ENCODE results near the gene SDK2. TPM values are rescaled to one million over a fixed set of nuclear protein-coding genes. Genes with fewer than 3 reads are reported as not detected.

The SDK2 gene
- total and polyA plus RNA-seq, 9 donors = 0.40 to 5.4 (median 0.96) TPM

DNA sequence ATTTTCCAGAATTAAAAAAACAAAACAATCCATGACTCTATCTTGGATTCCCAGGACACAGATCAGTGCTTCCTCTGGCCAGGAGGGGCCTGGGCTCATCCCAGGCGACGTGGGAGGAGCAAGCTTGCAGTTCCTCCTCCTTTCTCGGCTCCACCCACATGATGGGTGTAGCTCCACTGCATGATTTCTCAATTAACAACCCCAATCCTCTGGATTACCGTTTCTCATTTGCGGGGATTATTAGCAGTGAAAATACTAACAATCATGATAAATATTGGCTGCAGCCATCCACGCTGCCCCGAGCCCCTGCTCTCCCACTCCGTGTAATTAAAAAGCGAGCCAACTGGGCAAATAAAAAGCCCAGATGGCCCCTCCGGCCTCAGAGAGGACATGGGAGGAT is 46.4 kb upstream of the SDK2 start:
- H3K36me3 ChIP-seq = no peaks in the 10 kb centered on the region
- no peak for TF ChIP-seq EP300 (IDR thresholded peaks at IDR 0.05)
- TF ChIP-seq POLR2A (IDR thresholded peaks at IDR 0.05) = no peak
- TF ChIP-seq, protein P1, sequence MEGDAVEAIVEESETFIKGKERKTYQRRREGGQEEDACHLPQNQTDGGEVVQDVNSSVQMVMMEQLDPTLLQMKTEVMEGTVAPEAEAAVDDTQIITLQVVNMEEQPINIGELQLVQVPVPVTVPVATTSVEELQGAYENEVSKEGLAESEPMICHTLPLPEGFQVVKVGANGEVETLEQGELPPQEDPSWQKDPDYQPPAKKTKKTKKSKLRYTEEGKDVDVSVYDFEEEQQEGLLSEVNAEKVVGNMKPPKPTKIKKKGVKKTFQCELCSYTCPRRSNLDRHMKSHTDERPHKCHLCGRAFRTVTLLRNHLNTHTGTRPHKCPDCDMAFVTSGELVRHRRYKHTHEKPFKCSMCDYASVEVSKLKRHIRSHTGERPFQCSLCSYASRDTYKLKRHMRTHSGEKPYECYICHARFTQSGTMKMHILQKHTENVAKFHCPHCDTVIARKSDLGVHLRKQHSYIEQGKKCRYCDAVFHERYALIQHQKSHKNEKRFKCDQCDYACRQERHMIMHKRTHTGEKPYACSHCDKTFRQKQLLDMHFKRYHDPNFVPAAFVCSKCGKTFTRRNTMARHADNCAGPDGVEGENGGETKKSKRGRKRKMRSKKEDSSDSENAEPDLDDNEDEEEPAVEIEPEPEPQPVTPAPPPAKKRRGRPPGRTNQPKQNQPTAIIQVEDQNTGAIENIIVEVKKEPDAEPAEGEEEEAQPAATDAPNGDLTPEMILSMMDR (IDR thresholded peaks at IDR 0.05) = no peak
- no peaks in the 10 kb centered on the region for H3K27me3 ChIP-seq
- WGBS, 3 donors = 61 to 69% (median 66%) methylated on average over 10 of the region's 10 CpGs
- no peaks in the 10 kb centered on the region for H3K4me1 ChIP-seq (ENCODE audit: insufficient read depth)
- intact Hi-C loops (cut with DNase I) = loop anchor here in 1 of 4 donors (5.0 kb wide), 1 partner anchor 1863 kb away; no protein-coding TSS in a partner anchor
- DNase-seq = no peak
- H3K9me3 ChIP-seq = no peaks in the 10 kb centered on the region
- H3K27ac ChIP-seq = no peak overlapping the region
- H3K4me3 ChIP-seq = no peak overlapping the region

DNA sequence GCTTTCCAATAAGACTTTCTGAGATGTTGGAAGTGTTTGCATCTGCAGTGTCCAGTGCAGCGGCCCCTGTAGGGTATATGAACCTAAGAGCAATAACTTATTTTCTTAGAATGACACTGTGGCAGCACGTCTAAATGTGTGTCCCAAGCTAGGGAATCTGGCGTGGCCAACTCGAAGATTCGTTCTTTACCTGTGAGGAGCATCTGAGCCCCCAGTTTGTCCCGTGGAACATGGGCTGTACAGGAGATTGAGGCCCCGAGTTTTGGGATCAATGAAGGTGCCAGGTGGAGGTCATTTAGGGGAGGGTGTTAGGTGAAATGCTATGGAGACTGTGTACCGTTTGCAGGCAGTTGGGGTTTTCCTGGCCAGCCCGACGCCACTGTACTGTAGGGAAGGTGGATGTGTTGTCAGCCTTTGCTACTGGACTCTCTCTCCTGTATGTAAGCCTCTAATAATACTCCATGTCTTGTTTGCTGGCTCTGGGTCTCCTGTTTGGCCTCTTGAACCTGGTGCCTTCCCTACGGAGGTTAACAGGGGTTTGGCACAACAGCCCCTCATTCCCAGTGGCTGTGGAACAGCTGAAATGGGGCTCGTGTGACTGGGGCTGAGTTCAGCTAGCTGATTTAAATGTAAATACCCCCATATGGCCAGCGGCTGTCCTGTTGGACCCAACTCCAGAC is 45.5 kb upstream of the SDK2 start:
- Histone ChIP-seq H3K27me3 (no peaks in the 10 kb centered on the region), H3K27ac (no peak overlapping the region), H3K4me3 (no peak overlapping the region), H3K4me1 (ENCODE audit: insufficient read depth) (no peaks in the 10 kb centered on the region), H3K36me3 (no peaks in the 10 kb centered on the region), H3K9me3 (no peaks in the 10 kb centered on the region)
- intact Hi-C loops (cut with DNase I) = loop anchor here in 1 of 4 donors (5.0 kb wide), 1 partner anchor 1862 kb away; no protein-coding TSS in a partner anchor
- DNase-seq = no peak
- TF ChIP-seq, protein P1 (IDR thresholded peaks at IDR 0.05) = no peak
- TF ChIP-seq EP300 (IDR thresholded peaks at IDR 0.05) (no peak), POLR2A (IDR thresholded peaks at IDR 0.05) (no peak)
- WGBS, 3 donors = 75 to 80% (median 79%) methylated on average over 13 of the region's 13 CpGs

DNA sequence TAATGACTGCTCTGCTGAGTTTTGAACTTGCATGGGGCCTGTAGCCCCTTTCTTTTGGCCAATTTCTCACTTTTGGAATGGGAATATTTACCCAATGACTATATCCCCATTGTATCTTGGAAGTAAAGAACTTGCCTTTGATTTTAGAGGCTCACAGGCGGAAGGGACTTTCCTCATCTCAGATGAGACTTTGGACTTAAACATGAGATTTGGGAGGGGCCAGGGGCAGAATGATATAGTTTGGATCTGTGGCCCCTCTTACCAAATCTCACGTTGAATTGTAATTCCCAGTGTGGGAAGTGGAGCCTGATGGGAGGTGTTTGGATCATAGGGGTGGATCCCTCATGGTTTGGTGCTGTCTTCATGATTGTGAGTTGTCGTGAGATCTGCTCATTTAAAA is 42.7 kb upstream of the SDK2 start:
- 76 to 89% (median 81%) methylated on average over 3 of the region's 3 CpGs for WGBS, 3 donors
- intact Hi-C loops (cut with DNase I) = no loop called here

DNA sequence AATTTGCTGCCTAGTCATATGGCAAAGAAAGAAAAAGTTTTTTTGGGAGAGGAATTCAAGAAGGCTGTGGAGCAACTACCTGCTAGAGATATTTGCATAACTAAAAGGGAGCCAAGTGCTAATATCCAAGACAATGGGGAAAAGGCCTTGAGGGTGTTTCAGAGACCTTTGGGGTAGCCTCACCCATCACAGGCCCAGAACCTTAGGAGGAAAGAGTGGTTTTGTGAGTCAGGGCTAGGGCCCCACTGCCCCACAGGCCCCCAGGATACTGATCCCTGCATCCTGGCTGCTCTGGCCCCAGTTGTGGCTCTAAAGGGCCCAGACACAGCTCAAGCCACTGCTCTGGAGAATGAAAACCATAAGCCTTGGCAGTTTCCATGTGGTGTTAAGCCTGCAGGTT is 41.9 kb upstream of the SDK2 start:
- no peaks in the 10 kb centered on the region for H3K4me1 ChIP-seq (ENCODE audit: insufficient read depth)
- no peaks in the 10 kb centered on the region for H3K27me3 ChIP-seq
- H3K36me3 ChIP-seq = no peaks in the 10 kb centered on the region
- H3K27ac ChIP-seq = no peak overlapping the region
- H3K9me3 ChIP-seq = peaks cover 0 to 3% of the 10 kb centered on the region in 2 donors
- H3K4me3 ChIP-seq = no peak overlapping the region
- TF ChIP-seq EP300 (IDR thresholded peaks at IDR 0.05) = no peak
- TF ChIP-seq POLR2A (IDR thresholded peaks at IDR 0.05) = no peak
- TF ChIP-seq, protein P1 (IDR thresholded peaks at IDR 0.05) = no peak
- no peak for DNase-seq
- intact Hi-C loops (cut with DNase I) = no loop called here

More for the DNA sequence above, 42.7 kb upstream of the SDK2 start:
- Histone ChIP-seq H3K4me1 (ENCODE audit: insufficient read depth) (no peaks in the 10 kb centered on the region), H3K4me3 (no peak overlapping the region), H3K36me3 (no peaks in the 10 kb centered on the region), H3K27me3 (no peaks in the 10 kb centered on the region), H3K9me3 (no peaks in the 10 kb centered on the region), H3K27ac (no peak overlapping the region)
- DNase-seq = no peak
- TF ChIP-seq EP300 (IDR thresholded peaks at IDR 0.05) = no peak

DNA sequence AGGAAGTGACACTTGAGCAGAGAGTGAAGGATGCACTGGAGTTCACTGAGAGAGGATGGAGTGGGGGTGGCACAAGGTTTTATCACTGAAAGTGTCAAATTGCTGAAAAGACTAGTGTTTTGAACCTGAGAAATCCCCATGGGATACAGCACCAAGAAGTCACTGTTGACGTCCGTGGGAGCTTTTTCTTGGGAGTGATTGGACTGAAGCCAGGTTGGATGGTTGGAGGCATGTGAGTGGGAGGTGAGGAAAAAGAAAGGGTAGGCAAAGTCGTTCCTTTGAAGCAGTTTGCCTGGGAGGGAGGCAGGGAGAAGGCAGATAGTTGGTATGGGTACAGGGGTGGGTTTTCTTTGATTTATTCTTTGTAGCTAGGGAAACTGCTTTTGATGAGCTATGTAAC is 39.9 kb upstream of the SDK2 start:
- no peak for TF ChIP-seq POLR2A (IDR thresholded peaks at IDR 0.05)
- TF ChIP-seq, protein P1 (IDR thresholded peaks at IDR 0.05) = no peak
- no peak for TF ChIP-seq EP300 (IDR thresholded peaks at IDR 0.05)
- no peaks in the 10 kb centered on the region for H3K4me1 ChIP-seq (ENCODE audit: insufficient read depth)
- H3K27ac ChIP-seq = no peak overlapping the region
- intact Hi-C loops (cut with DNase I) = no loop called here
- H3K27me3 ChIP-seq = no peaks in the 10 kb centered on the region
- no peak overlapping the region for H3K4me3 ChIP-seq
- DNase-seq = no peak
- no peaks in the 10 kb centered on the region for H3K36me3 ChIP-seq
- H3K9me3 ChIP-seq = peaks cover 0 to 3% of the 10 kb centered on the region in 2 donors
- 2 to 11% (median 4%) methylated on average over 3 of the region's 3 CpGs for WGBS, 3 donors

All from ovary (tissue), 9 donors.